GM12864 (cell line): ENCODE measurements around the gene DPYSL4.
"Not testable (repeated sequence)": the region's sequence is repeated elsewhere in the genome, so short reads cannot be mapped to it uniquely, and the experiment has no call there.

ENCODE experiments used
- DNase-seq: peaks from one replicate; pipeline ENCODE4 v3.0.0-alpha.2; 2011; ENCODE audit warnings: low read depth
- H3K4me3 ChIP-seq: 2 replicates; pipeline ENCODE4 v1.5.1; 2011; ENCODE audit warnings: mild to moderate bottlenecking, low read depth, low read length, control low read depth
- TF ChIP-seq, protein P1 (sequence below): IDR thresholded peaks from 2 replicates; pipeline ENCODE4 v1.5.1; 2011; ENCODE audit warnings: low read depth, mild to moderate bottlenecking, moderate library complexity, low read length, control low read depth, inconsistent platforms; ENCODE audit errors: missing control alignments

The DPYSL4 gene

DNA sequence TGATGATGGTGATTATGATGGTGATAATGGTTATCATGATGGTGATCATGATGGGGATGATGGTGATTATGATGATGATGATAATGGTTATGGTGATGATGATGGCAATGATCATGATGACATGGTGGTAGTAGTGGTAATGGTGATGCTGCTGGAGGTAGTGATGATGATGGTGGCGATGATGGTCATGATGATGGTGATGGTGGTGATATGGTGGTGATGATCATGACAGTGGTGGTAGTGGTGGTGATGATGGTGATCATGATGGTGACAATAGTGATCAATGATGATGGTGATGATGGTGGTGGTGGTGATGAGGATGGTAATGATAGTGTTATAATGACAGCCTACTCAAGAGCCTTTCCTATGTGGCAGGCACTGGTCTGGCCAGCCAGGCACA is 31.8 kb upstream of the DPYSL4 start:
- TF ChIP-seq, protein P1, sequence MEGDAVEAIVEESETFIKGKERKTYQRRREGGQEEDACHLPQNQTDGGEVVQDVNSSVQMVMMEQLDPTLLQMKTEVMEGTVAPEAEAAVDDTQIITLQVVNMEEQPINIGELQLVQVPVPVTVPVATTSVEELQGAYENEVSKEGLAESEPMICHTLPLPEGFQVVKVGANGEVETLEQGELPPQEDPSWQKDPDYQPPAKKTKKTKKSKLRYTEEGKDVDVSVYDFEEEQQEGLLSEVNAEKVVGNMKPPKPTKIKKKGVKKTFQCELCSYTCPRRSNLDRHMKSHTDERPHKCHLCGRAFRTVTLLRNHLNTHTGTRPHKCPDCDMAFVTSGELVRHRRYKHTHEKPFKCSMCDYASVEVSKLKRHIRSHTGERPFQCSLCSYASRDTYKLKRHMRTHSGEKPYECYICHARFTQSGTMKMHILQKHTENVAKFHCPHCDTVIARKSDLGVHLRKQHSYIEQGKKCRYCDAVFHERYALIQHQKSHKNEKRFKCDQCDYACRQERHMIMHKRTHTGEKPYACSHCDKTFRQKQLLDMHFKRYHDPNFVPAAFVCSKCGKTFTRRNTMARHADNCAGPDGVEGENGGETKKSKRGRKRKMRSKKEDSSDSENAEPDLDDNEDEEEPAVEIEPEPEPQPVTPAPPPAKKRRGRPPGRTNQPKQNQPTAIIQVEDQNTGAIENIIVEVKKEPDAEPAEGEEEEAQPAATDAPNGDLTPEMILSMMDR: no peak
- no peak for DNase-seq
- no peak overlapping the region for H3K4me3 ChIP-seq

DNA sequence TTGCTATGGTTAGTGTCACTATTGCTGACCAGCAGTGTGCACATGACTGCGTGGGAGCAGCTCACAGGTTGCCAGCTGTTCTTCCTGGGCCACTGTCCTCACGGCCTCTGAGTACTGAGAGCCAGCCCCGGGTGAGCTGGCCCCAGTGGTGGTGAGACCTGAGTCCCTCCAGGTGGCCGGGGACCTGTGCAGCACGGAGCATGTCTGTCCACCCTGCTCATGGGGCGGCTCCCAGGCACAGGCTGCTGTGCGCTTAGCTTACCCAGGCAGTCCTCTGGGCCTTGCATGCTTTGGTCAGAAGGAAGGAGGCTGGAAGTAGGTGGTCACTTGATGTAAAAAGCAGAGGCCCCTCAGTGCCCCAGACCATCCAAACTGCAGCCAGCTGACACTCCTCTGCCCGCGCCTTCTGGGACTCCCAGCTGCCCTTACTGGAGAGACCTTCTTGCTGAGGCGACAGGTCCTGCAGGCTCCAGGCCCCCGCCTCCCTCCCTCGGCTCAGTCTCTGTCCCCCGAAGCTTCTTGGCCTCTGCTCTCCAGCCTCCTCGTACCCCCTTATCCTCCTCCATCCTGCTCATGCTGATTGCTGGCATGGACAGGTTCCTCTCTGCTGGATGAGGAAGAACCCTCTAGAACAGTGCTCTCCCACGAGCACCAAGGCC is 30.9 kb upstream of the DPYSL4 start:
- H3K4me3 ChIP-seq: no peak overlapping the region
- TF ChIP-seq, protein P1: no peak
- DNase-seq: no peak

DNA sequence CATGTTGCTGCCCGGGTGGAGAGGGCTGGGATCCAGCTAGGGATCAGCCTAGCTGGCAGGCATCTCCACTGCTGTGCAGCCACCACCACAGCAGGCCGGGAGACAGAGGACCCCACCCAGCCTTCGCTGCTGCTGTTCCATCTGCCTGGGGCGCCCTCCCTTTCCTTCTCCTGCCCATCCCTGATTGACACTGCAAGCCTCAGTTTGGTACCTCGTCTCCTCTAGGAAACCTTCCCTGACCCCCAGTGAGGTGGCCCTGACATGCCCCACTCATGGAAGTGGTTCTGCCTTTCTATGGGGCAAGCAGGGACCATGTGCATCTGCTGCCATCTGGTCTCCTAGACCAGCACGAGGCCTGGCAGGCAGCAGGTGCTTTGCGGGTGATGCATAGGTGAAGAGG is 30.4 kb upstream of the DPYSL4 start:
- H3K4me3 ChIP-seq: no peak overlapping the region
- TF ChIP-seq, protein P1: no peak
- no peak for DNase-seq

DNA sequence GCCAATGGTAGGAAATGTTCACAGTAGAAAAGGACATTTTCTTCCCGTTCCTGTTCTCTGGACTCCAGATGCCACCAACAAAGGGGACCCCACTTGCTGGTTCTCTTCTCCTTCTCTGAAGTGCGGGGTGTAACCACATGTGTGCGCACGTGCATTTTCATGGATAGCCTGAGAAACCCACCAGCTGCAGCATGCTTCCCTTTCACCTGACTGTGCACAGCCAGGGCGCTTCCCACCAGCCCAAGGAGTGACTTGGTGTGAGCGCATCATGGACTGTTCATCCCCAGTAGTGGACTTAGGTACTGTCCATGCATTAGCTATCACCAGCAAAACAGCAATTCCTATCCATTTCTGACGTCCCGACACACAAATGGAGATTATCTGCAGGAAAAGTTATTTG is 29.6 kb upstream of the DPYSL4 start:
- no peak overlapping the region for H3K4me3 ChIP-seq
- TF ChIP-seq, protein P1: no peak
- no peak for DNase-seq

DNA sequence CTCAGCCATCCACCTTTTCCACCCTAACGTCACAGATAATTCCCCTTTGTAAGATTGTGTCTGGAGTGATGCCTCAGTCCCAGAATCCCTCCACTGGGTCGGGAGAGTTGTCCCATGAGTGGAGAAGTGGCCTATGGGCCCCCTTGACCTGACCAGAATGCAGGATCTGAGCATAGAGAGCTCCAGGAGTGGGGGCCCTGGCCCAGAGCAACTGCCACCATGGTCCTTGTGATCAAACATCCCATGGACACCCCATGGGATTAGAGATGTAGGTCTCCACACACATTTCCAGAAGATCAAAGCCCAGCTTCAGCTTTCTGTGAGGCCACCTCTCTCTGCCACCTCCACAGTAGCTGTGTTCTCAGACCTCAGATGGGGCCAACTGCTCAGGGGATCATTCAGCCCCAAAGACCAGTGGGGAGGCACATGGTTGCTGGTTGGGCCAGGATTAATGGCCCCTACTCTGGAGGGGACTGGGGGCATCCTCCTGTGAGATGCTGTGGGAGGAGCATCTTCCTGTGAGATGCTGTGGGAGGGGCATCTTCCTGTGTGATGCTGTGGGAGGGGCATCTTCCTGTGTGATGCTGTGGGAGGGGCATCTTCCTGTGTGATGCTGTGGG is 28.5 kb upstream of the DPYSL4 start:
- TF ChIP-seq, protein P1: no peak
- H3K4me3 ChIP-seq: no peak overlapping the region
- DNase-seq: no peak

DNA sequence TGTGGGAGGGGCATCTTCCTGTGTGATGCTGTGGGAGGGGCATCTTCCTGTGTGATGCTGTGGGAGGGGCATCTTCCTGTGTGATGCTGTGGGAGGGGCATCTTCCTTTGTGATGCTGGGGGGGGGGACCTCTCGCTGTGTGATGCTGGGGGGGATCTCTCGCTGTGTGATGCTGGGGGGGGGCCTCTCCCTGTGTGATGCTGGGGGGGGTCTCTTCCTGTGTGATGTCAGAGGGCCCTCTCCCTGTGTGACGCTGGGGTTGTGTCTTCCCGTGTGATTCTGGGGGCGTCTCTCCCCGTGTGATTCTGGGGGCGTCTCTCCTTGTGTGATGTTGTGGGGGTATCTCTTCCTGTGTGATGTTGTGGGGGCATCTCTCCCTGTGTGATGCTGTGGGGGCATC is 27.9 kb upstream of the DPYSL4 start:
- no peak for DNase-seq
- H3K4me3 ChIP-seq: no peak overlapping the region

GRCh38 chr10:132159302-132160230 is 27.2 kb upstream of the DPYSL4 start:
- not testable (repeated sequence) for DNase-seq, H3K4me3 ChIP-seq

More for the DNA sequence above, 27.9 kb upstream of the DPYSL4 start:
- TF ChIP-seq, protein P1: no peak

- not testable (repeated sequence) for H3K4me3 ChIP-seq, DNase-seq
Observed at GRCh38 chr10:132160231-132160630, 26.5 kb upstream of the DPYSL4 start.

DNA sequence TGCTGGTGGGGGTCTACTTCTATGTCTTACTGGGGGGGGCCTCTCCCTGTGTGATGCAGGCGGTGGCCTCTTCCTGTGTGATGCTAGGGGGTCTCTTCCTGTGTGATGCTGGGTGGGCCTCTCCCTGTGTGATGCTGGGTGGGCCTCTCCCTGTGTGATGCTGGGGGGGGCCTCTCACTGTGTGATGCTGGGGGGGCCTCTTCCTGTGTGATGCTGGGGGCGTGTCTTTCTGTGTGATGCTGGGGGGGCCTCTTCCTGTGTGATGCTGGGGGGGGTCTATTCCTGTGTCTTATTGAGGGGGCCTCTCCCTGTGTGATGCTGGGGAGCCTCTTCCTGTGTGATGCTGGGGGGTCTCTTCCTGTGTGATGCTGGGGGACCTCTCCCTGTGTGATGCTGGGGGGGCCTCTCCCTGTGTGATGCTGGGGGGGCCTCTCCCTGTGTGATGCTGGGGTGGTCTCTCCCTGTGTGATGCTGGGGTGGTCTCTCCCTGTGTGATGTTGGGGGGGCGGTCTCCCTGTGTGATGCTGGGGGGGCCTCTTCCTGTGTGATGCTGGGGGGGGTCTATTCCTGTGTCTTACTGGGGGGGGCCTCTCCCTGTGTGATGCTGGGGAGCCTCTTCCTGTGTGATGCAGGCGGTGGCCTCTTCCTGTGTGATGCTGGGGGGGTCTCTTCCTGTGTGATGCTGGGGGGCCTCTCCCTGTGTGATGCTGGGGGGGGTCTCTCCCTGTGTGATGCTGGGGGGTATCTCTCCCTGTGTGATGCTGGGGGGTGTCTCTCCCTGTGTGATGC is 25.7 kb upstream of the DPYSL4 start:
- not testable (repeated sequence) for H3K4me3 ChIP-seq, DNase-seq
